DOHH2 (cell line): ENCODE data around the gene VIM.

Source experiments
- CTCF ChIP-seq: fragments of 200-600 bp; sonication (generic); IDR thresholded peaks from one replicate; pipeline ENCODE4 v1.5.1; 2014; ENCODE audit warnings: antibody characterized with exemption, mild to moderate bottlenecking, low read depth, low read length; ENCODE audit not compliant: poor library complexity, severe bottlenecking
- EZH2phosphoT487 ChIP-seq: fragments of 200-600 bp; sonication (generic); IDR thresholded peaks from 2 replicates; pipeline ENCODE4 v1.6.1; 2017; ENCODE audit warnings: borderline replicate concordance, mild to moderate bottlenecking, antibody characterized with exemption, low read length, moderate library complexity, mixed read lengths

GRCh38 chr10:17229717-17229966 lies 1.6 kb downstream of the VIM start:
- no peak for TF ChIP-seq EZH2phosphoT487
- no peak for TF ChIP-seq CTCF
